Measurements from ENCODE around the gene TEAD1.

Gene TEAD1

DNA sequence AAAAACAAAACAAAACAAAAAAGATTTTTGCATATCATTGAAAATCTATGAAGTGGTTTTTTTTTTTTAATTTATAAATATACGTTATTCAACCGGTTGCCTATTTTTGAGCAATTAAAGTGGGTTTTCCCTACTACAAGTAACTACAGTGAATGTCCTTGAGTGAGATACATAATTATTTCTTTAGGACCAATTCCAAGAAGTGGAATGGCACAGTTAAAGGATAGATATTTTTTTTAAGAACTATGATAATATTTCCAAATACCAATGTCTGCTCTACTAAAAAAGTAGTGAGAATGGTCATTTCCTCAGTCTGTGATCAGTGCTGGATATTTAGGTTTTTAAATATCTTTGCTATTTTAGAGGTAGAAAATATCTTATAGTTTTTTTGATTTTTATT, 118.8 kb downstream of the TEAD1 start:
- no peak for DNase-seq

DNA sequence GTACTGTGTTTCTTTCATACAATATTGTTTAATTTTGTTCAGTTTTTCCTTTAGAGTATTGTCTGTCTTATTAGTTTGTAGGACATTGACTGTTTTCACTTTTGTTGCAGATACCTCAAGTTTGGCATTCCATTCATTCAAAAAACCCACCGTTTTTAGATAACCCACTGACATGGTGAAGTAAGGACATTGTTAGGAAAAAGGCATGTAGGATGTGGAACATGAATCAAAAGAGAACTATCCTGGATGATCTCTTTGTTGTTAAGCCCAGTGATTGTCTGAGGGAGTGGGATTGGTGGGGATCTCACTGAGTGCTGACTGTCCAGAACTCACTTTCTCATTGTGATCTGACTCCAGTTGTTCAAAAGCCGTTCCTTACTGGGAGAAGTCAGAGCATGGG, 119.3 kb downstream of the TEAD1 start:
- no peak for DNase-seq

DNA sequence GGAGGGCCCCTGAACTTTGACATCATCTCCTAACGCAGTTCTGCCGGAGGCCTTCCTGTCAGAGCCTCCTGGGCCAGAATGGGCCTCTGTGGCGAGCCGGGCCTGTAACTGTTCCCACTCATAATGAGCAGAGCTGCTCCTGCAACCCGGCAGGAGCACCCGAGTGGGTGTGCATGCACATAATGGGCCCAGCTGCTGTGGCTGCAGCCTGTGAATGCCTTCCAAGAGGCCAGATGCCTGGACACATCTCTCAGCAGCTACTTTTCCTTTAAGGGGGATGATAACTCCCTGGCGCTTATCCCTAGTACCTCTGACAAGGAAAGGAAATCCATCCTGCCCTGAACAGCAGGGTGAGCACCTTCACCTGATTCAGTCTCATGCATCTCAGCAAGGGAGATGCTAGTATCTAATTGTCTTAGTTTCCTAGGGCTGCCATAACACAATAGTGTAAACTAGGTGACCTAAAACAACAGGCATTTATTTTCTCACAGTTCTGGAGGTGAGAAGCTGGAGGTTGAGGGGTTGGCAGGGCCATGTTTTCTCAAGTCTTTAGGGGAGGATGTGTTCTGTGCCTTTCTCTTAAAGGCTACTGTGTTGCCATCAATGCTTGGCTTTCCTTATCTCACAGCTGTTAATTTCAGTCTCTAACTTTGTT, 120.5 kb downstream of the TEAD1 start:
- DNase-seq: no peak

DNA sequence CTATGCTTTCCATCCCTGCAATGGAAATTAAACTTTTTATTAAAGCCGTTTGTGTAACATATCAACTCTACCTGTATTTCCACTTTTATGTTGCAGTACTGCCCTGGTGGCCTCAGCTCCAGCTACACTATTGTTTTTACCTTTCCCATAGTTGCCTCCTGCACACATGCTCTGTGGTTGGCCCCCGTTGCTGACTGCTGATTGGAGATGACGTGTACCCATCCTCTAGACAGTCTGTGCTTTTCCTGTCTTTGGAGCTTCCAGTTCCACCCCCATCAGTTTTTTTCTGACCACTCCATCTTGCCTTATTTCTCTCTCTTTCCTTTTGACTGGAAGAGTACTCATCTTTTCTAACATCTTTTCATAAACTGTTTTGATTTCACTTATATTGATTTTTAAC, 123.8 kb downstream of the TEAD1 start:
- DNase-seq: no peak

DNA sequence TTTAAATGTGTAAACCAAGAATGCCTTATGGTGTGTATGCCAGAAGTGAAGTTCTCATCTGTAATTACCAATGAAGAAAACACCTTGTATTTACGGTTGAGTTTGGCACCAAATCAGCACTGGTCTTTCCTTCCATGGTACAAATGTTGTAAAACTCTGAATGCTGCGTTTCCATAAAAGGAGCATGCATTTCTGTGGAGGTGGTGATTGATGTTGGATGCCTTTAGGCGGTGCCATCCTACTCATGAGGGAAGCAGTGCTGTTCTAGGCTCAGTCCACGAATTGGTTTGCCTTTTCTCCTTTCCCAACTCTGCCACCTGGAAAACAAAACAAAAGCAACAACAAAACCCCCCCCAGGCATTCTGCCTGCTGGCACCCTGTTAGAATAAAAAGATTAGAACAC, 124.4 kb downstream of the TEAD1 start:
- DNase-seq: no peak

DNA sequence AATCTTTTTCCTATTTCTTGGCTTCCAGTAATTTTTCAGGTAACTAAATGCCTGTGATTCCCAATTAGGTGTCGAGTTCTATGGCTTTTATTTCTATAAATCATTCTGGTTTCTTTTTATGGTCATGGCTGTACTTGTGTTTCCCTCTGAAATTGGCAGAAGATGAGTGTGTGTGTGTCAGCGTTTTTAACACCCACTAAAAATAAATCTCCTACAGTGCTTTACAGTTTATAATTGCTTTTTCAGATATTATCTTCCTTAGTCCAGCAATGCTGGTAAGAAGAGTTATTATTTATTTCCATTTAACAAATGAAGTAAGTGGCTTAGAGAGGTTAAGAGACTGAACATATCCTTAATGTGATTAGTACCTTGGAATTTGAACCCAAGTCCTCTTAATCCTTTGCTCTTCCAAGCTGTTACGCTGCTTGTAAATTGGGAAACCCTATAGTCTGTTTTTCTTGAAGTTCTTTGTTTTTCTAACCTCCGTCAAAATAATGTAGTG, 125.2 kb downstream of the TEAD1 start:
- DNase-seq: no peak

DNA sequence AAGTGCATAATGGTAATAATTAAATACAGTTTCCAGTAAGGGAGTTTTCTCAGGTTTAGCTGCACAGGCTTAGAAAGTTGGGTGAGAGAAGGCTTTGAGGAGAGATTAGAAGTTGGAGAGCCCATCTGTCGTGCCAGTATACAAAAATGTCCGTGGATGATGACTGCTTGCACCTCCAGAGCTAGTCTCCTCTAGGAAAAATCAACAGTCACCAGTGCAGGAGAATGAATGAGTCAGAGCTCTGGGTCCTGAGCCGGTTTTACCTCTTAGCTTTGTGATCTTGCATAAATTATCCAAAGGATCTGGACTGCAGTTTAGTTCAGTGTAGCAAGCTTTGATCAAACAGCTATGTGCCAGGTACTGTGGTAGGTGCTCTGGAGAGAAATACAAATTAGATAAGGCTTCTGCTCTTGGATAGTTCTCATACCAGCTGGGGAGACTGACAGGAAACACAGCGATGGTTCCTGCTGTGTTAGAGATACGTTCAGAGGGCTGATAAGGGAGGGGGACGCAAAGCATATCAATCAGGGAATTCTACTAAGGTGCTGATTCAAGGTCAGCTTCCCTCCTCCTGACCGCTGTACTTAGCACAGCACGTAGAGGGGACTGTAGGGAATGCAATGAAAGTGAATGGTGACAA, 125.9 kb downstream of the TEAD1 start:
- no peak for DNase-seq

DNA sequence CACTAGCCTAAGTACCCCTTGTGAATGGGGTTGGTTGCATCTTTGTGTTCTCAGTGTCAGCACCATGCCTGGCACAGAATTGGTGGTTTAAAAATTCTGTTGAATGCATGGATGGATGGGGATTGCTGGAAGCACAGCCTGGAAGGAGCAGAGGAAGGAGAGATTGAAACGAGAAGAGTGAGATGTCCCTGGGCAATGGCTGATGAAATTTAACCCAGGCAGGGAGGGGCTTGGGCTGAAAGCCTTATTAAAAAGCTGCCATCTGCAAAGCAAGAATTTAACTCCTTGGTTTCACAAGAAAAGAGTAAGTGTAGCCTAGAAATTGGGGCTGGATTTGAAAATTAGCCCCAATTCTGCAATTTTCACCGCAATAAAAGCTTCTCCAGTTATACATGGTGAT, 126.7 kb downstream of the TEAD1 start:
- no peak for DNase-seq

DNA sequence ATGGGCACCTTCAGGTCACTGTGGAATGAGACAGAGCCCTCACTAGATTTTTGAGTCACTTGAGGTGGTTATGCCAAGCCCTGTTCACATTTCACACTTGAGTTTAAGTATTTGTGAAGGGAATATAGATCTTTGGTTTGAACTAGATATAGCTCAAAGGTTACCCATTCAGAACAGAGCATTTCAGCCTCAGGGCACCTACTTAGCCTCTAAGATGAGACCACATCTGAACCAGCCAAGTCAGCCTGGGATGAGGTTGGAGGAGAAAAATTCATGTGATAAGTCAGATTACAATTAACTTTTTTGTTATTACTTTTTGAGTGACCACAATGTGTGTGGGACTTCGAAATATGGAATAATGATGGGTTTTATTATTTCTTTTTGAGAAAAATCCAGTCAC, 127.8 kb downstream of the TEAD1 start:
- DNase-seq: no peak

DNA sequence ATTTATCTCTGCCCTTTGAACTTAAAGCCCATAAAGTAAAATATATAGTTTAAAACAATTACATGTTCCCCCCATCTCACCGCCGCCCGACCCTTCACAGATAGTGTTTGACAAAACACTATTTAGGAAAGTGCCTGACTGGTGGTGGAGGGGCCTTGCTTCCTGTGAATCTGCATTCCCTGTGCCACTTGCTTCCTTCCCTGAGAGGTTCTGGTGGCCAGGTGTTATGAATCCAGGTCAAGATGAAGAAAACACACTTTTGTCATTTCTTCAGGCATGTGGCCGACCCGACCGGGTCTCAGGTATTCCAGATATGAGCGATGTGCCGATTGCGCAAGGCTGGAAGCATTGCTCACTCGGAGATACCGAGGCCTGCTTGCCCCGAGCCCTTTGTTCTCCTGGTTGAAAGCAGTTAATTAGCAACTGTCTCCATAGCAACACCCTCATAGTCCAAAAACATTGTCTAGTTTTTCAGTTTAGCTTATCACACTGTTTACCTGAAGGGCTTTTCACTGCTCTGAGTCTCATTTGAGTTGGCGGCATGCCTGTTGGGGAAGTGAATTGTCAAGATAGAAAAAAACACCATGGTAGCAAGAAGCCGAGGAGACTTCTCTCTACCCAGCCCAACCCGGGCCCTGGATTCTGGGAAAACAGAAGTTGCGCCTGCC, 128.3 kb downstream of the TEAD1 start:
- DNase-seq: no peak

DNA sequence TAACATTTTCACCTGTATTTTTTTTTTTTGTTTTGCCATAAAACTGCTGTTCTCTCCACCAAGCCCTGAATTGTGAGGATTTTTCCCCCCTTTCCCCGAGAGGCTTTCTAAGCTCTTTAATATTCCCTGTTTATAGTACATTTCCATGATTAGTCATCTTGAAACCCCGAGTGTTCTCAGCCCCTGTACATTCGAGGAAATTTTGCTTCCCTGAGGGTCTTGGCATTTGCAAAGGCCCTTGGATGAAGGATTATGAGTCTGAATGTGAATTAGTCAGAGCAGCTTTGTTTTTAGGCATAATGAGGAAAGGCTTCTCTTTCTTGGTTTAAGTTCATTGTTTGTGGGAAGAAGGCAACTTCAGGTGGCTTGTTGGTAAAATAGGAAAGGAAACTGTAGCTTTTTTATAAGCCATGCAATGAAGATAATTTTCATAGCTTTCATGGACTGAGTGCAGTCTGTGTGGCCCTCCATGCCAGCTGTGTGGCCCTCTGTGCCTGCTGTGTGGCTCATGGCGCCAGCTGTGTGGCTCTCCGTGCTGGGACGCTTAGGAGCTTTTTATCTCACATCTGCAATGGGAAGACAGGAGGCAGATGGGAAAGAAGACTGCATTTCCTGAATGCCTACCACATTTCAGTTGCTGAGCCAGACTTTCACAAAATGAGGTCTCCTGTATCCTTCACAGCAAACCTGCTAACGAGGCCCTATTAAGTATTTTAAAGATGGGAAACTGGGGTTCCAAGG, 129.0 kb downstream of the TEAD1 start:
- DNase-seq: no peak

DNA sequence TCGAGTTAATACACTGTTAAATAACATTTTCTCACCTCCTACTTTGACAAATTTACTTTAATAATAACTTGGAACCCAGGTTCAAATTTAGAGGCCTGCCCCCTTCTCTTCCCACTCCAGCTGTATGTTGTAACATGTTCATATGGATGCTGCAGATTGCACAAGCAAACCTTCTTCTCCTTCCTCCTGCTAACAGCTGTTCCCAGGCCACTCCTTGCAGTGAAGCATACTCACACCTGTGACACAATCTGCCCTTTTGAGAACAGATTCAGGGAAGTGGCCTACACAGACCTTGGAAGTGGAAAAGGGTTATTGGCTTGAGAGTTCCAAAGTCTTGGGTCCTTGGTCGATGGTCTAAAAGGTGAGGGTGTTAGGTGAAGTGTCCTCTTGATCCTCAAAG, 131.9 kb downstream of the TEAD1 start:
- no peak for DNase-seq

DNA sequence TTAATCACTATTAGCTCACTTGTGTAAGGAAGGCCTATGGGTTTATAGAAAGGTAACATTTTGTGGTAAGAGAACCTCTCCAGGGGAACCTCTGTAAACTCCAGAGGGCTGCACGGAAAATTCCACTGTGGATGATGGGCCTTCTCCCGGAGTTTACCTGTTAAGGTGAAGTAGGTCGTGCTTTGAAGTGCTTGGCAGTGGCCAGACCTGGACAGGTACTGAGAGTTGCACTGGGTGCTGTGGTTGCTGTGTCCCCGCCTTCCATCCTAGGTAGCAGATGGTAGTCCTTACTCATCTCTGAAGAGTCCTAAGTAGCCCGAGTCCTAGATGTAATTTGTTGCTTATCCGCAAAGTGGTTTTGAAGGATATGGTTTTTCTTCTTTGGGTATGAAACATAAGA, 133.4 kb downstream of the TEAD1 start:
- no peak for DNase-seq

DNA sequence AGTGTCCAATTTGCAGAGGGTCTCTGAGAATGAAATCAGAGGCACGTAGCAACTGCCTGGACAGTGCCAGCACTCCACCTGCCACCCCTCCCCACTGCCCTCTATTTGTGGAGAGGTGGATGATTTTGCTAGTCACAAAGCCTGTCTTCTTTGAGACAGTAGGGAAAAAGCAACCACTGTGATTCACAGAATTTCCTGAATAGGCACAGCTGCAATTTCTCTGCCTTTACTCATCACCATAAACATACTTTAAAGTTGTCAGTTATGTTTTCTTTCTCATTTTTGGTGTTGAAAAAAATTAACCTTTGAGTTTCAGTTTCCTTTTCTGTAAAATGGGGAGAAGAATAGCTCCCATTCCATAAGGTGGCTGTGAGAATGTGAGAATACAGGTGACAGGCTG, 134.3 kb downstream of the TEAD1 start:
- DNase-seq: no peak

DNA sequence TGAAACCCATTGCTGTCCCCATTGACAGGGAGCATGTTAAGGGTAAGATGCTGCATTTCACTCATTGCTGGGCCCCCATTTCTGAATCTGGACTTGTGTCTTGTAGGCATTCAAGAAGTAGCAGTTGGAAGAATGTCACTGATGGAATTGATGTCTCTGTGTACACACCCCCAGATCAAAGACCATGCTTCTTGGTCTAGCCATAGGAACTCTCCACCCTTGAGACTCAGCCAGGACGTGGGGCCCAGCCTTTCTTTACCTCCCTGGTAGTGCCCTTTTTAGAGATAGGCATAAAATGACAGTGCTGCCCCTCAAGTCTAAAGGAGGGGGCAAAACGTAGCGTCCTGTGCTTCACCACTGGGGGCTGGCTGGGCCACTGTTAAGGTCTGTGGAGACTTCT, 135.1 kb downstream of the TEAD1 start:
- DNase-seq: no peak

DNA sequence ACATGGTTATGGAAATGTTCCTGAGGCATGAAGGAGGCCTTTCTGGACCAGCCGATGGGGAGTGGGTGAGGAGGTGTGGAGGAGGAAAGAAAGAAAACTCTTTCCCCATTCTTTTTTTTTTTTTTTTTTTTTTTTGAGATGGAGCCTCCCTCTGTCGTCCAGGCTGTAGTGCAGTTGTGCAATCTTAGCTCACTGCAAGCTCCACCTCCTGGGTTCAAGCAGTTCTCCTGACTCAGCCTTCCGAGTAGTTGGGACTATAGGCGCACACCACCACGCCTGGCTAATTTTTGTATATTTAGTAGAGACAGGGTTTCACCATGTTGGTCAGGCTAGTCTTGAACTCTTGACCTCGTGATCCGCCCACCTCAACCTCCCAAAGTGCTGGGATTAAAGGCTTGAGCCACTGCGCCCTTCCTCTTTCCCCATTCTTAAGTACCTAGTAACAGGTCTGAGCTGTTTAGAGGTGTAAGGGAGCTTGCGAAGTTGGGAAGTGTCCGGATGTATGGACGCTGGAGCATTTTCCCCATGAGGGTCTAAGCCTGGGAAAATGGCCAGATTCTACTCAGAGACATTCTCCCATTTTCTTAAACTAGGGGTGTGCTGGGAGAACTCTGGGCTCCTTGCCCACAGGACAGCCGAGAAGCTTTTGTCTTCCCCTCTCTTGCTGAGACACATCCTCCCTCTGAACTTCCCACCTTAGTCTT, 135.8 kb downstream of the TEAD1 start:
- no peak for DNase-seq

DNA sequence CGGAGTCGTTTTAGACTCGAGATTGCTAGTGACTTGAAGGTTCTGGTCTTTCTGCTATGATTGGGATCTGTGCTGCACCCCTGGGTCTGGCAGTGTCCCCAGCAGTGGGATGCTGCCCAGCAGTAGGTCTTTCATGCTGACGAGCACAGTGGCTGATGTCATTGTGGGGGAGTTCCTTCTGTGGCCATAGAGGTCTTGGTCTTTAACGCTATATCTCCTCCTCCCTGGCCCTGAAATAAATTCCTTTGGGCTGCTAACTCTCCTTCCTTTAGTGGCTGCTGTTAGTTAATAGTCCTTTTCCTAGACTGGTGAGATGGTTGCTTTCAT, 136.3 kb downstream of the TEAD1 start:
- DNase-seq: no peak

DNA sequence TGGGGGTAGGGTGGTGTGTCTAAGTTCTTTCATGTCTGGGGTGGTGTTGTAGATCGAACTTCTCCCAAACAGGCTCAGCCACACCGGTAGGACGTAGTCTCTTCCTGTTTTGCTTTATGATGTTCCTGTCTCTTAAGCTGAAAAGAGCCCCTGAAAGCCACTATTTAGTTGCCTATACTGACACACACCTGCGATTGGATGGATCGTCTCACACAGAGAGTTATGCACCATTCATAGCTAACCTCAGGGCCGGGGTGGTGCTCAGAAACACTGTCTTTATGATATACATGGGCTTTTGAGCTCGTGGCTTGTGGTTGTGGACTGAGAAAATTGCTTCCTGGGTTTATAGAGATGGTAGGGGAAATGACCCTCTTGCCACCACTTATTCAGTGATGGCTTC, 137.6 kb downstream of the TEAD1 start:
- DNase-seq: no peak

DNA sequence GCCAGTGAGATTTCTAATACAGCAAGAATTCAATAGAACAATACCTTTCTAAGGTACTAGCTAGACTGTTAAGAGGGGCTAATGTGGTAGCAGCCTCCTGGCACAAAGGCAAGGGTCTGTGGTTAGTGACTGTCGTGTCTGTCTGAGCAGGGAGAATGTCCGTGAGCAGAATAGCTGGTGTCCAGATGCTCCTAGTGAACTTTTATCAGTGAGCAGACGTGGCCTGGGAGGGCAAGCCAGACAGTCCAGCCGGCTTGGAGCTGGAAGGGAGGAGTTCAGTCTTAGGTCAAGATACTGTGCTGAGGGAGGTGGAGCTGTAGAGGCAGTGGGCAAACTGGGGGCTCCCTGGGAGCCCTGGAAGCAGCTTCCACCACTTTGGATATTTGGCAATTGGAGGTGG, 138.6 kb downstream of the TEAD1 start:
- no peak for DNase-seq

DNA sequence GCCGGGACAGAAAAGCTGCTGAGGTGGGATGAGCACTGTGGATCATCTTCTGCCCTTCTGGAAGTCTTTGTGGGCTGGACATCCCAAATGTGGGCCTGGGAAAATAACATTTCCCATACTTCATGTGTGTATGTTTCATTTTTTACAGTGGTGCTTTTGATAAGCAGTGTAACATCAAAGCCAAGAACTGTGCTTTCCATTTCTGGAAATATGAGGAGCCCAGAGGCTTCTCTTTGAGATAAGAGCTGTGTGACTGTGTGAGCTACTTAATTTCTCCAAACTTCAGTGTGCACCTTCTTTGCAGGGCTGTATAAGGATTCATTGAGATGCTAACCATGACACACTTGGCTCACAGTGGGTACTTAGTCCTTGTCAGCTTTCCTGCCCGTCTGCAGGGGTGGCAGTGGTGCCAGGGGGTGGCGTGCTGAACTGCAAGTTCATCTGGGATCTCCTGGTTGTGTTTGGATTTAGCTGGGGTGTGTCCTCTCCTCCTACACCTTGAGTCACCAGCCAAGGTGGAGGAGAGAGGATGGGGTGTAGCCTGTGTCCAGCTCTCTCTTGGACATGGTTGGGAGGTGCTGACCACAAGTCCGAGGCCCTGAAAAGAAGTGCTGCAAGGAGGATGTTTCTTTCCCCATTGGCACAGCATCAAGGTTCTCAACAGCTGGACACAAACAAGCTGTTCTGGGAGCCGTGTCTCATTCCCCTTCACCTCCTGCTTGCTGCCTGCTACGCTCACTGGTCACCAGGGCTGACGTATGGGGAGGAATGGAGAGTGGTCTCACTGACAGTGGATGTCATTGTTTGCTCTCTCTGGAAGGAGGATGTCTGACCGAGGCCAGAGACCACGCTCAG, 139.4 kb downstream of the TEAD1 start:
- DNase-seq: no peak

DNA sequence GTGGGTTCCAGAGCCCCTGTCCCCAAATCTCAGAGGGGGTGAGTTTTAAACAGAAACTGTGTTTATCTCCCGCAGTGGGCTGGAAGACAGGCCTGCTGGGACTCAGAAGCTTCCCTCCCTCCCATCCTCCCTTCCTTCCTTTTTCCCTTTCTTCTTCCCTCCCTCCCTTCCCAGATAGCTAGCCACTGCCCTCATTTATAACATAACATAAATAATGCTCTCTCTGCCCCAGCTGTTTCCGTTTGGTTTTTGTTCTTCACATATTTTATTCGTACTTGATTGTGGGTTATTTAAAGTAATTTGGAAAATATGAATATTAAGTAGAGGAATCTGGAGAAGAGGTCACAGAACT, 140.9 kb downstream of the TEAD1 start:
- DNase-seq: no peak

DNA sequence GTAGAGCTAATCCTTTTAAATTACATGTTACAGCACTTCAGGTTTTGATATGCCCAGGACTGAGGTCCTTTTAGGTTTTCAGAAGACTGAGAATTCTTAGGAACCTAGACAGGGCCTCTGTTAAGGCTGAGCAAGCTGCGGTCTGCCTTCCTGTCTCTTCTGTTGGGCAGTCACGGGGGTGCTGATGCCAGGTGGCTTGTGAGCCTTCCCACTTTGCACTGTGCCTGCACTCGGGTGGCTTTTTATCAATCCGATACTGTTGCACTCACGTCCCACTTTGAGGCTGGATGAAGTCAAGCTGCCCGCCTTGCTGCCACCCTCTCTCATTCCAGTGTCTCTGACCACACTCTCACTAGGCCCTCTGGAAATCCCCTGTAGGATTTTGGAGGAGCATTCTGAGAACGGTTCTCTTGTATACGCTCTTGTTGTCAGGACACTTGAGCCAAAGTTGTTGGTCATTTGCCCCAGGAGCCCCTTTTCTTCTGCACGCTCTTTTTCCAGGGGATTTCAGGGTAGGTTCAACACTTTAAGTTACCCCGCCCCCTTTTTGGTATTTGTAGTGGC, 141.8 kb downstream of the TEAD1 start:
- DNase-seq: no peak

Data from NCI-H446 treated with DMSO at 0.1 percent for 48 hours (cell line).